Measurements from ENCODE around the gene PRKAG3. TPM values are rescaled to one million over a fixed set of nuclear protein-coding genes. Genes with fewer than 3 reads are reported as not detected.

The PRKAG3 gene
- total RNA-seq, 4 donors from 2014 or later, result 0.32 TPM; not detected in 3

DNA sequence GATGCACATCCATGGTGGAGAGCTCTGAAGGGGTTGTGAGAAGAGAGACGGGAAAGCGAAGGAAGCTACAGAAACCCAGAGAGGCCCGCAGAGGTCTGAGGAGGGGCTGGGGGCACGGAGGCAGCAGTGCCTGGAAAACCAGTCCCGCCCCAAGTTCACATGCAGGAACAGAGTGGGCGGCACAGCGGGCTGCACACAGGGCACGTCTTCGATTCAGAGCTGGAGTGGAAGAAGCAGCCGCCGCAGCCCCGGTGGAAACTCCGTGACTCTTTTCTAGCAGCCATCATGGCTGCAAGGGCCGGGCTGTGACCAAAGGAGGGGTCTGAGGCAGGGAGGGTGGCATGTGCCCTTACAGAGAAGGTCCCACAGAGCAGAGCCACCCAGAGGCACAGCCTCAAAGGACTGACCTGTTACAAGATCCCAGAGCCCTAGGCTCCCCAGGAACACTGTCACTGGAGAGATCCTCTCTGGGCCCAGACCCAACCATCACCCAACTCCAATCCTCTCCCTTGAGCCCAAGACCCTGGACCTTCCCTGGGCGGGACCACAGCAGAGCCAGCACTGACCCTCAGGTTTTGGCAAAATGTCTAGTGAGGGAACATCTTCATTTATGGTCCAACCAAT lies 10.7 kb downstream of the PRKAG3 start:
- intact Hi-C loops (cut with DNase I; ENCODE audit: low total_unique reads), result no loop called here
- peak in 1 of 2 donors; percentile 66 for DNase-seq (ENCODE audit: low spot score in 2 of 2)
- no peak overlapping the region for H3K4me3 ChIP-seq (ENCODE audit: low read depth, poor library complexity, severe bottlenecking)
- 91 to 94% methylated on average over 15 of the region's 15 CpGs for WGBS, 2 donors
- no peak for TF ChIP-seq POLR2A (IDR thresholded peaks at IDR 0.05)
- TF ChIP-seq, protein P1, sequence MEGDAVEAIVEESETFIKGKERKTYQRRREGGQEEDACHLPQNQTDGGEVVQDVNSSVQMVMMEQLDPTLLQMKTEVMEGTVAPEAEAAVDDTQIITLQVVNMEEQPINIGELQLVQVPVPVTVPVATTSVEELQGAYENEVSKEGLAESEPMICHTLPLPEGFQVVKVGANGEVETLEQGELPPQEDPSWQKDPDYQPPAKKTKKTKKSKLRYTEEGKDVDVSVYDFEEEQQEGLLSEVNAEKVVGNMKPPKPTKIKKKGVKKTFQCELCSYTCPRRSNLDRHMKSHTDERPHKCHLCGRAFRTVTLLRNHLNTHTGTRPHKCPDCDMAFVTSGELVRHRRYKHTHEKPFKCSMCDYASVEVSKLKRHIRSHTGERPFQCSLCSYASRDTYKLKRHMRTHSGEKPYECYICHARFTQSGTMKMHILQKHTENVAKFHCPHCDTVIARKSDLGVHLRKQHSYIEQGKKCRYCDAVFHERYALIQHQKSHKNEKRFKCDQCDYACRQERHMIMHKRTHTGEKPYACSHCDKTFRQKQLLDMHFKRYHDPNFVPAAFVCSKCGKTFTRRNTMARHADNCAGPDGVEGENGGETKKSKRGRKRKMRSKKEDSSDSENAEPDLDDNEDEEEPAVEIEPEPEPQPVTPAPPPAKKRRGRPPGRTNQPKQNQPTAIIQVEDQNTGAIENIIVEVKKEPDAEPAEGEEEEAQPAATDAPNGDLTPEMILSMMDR (IDR thresholded peaks at IDR 0.05), result no peak

DNA sequence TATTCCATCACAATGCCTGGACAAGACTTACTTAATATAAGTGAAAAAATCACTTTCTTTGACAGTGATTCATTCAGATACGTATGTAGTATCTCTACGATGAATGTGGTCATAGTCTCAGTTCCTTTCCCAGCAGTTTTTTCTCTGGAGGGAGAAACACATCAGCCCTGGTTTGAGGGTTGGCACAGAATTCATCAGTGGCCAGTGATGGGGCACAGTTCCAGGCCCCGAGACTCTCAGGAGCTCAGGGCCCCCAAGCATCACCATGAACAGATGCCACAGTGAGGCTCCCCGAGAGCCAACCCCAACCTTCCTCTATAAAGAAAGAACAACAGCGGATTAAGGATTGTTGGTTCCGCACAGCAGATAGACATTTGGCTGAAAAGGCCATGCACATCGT lies 12.5 kb downstream of the PRKAG3 start:
- TF ChIP-seq, protein P1 (IDR thresholded peaks at IDR 0.05), result no peak
- no peak for TF ChIP-seq POLR2A (IDR thresholded peaks at IDR 0.05)
- intact Hi-C loops (cut with DNase I; ENCODE audit: low total_unique reads), result no loop called here

DNA sequence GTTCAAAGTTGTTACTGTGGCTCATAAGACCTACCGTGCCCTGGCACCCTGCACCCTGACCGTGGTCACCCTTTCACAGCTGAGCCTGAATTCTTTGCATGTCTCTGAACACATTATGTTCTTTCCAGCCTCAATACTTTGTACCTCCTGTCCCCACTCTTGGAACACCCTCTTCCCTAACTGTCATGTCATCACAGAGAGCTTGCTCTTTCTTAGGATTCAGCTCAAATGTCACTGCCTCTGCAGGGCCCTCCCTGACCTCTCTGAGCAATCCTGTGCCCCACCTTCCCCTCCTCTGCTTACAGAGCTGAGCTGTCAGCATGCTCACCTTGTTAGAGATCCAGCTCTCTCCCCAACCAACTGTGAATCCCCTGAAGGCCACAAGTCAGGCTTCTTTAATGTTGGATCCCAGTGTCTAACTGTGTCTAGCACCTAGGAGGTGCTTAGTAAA lies 15.0 kb downstream of the PRKAG3 start:
- 80 to 91% methylated on average over 2 of the region's 2 CpGs for WGBS, 2 donors

More for the DNA sequence above, 12.5 kb downstream of the PRKAG3 start:
- H3K4me3 ChIP-seq (ENCODE audit: low read depth, poor library complexity, severe bottlenecking), result no peak overlapping the region
- DNase-seq (ENCODE audit: low spot score in 2 of 2), result peak in 1 of 2 donors; percentile 66
- WGBS, 2 donors, result 89 to 92% methylated on average over 7 of the region's 7 CpGs

DNA sequence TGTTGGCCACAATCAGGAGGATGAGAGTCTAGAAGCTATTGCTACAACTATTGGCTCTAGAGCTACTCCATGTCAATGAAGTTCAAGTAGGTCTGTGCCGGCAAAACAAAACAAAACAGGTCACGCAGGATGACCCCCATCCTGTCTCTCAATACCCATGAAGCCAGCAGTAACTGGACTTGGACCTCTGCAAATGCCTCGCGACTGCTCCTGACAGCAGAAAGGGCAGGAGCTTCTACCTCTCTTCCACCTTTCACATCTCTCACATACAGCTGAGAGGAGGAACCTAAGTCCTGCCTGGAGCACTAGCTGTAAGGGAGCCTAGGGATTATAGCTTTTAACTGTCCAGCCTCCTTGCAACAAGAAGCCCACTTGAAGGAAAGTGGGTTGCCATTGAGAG lies 16.0 kb downstream of the PRKAG3 start:
- 91 to 92% methylated on average over 4 of the region's 4 CpGs for WGBS, 2 donors
- intact Hi-C loops (cut with DNase I; ENCODE audit: low total_unique reads), result no loop called here
- TF ChIP-seq, protein P1 (IDR thresholded peaks at IDR 0.05), result no peak
- no peak for TF ChIP-seq POLR2A (IDR thresholded peaks at IDR 0.05)
- DNase-seq (ENCODE audit: low spot score in 2 of 2), result no peak
- H3K4me3 ChIP-seq (ENCODE audit: low read depth, poor library complexity, severe bottlenecking), result no peak overlapping the region

More for the DNA sequence above, 15.0 kb downstream of the PRKAG3 start:
- TF ChIP-seq POLR2A (IDR thresholded peaks at IDR 0.05), result no peak
- TF ChIP-seq, protein P1 (IDR thresholded peaks at IDR 0.05), result no peak
- intact Hi-C loops (cut with DNase I; ENCODE audit: low total_unique reads), result no loop called here
- H3K4me3 ChIP-seq (ENCODE audit: low read depth, poor library complexity, severe bottlenecking), result no peak overlapping the region
- DNase-seq (ENCODE audit: low spot score in 2 of 2), result no peak

DNA sequence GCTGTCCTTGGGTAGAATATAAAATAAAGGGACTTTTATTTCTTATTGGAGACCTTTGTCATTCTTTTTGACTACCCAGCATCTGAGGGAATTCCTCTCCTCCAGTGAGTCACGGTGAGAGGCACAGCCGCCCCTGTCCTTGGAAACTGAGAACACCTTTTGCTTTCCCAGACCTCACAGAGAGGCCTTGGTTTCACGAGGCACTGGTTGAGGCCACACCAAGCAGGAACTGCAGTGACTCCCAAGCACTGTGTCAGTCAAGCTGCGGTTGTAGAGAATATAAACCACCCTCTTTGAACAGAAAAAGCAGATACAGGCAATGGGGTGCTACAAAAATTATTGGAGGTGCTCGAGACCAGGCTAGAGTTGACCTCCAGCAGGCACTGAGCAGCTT lies 16.4 kb downstream of the PRKAG3 start:
- intact Hi-C loops (cut with DNase I; ENCODE audit: low total_unique reads), result no loop called here
- no peak for TF ChIP-seq POLR2A (IDR thresholded peaks at IDR 0.05)
- TF ChIP-seq, protein P1 (IDR thresholded peaks at IDR 0.05), result no peak
- peak in 1 of 2 donors; percentile 57 for DNase-seq (ENCODE audit: low spot score in 2 of 2)
- H3K4me3 ChIP-seq (ENCODE audit: low read depth, poor library complexity, severe bottlenecking), result no peak overlapping the region
- 54 to 70% methylated on average over 5 of the region's 5 CpGs for WGBS, 2 donors
